Left ventricle myocardium inferior (tissue), 1 donor: Measurements from ENCODE around the gene HOXA13. TPM values are rescaled to one million over a fixed set of nuclear protein-coding genes. Genes with fewer than 3 reads are reported as not detected.

Experiments
- DNase-seq: peaks from one replicate; pipeline ENCODE4 v3.0.0-alpha.2; 2020
- H3K27ac ChIP-seq: fragments of 200-600 bp; replicated peaks from 2 replicates; pipeline ENCODE4 v1.8.0; 2021
- H3K27me3 ChIP-seq: fragments of 200-600 bp; 2 replicates; pipeline ENCODE4 v1.8.0; 2021; ENCODE audit warnings: low read depth
- H3K36me3 ChIP-seq: fragments of 200-600 bp; 2 replicates; pipeline ENCODE4 v1.8.0; 2021
- H3K4me1 ChIP-seq: fragments of 200-600 bp; 2 replicates; pipeline ENCODE4 v1.8.0; 2021
- H3K4me3 ChIP-seq: fragments of 200-600 bp; 2 replicates; pipeline ENCODE4 v1.8.0; 2021; ENCODE audit warnings: mild to moderate bottlenecking, moderate library complexity
- H3K9me3 ChIP-seq: fragments of 200-600 bp; replicated peaks from 2 replicates; pipeline ENCODE4 v1.8.0; 2021
- CTCF ChIP-seq: fragments of 200-600 bp; IDR thresholded peaks from 2 replicates; pipeline ENCODE4 v1.8.0; 2021; ENCODE audit warnings: antibody characterized with exemption, mild to moderate bottlenecking, borderline replicate concordance
- intact Hi-C: fragments of 100-400 bp; cut with micrococcal nuclease; formaldehyde crosslinking; loops from one replicate; pipeline ENCODE4 v1.11.0; 2022
- long read RNA-seq: library from polyadenylated mRNA; unstranded; transcript quantifications from one replicate; pipeline ENCODE4 v2.0.0, GENCODE V29; 2021
- total RNA-seq: library from RNA; stranded (reverse); fragmentation: NEBNext Ultra II Directional; extraction: Animal tissue kit (Norgen Biotek cat#: 25700); gene quantifications from one replicate; pipeline ENCODE4 v1.2.1, GENCODE V29; 2021
- donor health status: DM: no; HTN: yes; CAD: no; lungs with severe emphysema.

Gene HOXA13
- total RNA-seq: not detected
- long read RNA-seq: 0 reads

DNA sequence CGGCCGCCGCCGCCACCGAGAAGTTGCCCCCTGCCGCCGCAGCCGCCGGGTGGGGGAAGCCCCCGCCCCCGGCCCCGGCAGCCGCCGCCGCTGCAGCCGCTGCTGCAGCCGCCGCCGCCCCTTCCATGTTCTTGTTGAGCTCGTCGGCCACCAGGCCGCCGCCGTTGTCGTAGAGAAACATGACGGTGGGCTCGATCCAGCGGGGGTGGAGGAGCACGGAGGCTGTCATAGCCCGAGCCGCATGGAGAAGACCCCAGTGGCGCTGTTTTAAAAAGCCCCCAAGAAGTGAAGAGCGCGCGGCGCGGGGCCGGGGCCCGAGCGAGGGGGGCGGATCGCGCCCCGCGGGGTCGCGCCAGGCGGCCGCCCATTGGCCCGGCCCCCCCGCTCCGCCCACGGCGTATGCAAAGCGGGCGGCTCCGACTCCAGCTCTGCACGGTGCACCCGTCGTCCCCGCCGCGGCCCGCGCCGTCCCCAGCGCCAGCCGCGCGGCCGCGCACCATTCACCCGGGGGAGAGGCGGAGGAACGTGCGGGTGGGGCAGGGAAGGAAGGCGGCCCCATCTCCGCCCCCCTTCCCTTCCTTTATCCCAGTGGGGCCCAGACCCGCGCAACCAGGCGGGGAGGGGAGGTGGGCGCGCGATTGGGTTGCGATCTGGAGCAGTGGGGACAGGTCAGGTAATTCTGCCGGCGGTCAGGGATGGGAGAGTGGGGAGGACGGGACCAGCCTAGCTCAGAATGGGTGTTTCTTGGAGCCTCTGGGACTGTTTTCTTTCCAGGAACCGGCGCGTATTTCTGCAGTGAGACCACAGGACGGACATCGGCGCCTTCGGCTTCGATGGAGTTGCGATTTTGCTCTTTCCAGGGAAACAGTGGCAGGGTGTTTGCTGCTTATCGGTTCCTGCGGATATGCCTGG, at the start of gene HOXA13:
HOXA13 (minus strand) TSS at position 243 of the 912 bp plus-strand sequence; CDS start at position 229, 14 bp downstream.
- DNase-seq: no peak
- H3K4me1 ChIP-seq: peaks cover 38% of the 10 kb centered on the region
- no peak within 1 kb of the TSS for H3K27ac ChIP-seq
- no peak for TF ChIP-seq CTCF
- H3K36me3 ChIP-seq: no peaks in the 10 kb centered on the region
- H3K9me3 ChIP-seq: no peaks in the 10 kb centered on the region
- H3K4me3 ChIP-seq: peak within 1 kb of the TSS; percentile 51
- intact Hi-C loops: loop anchor here (5.0 kb wide), 1 partner anchor 877 kb away; no protein-coding TSS in a partner anchor
- peaks cover 99% of the 10 kb centered on the region for H3K27me3 ChIP-seq

- H3K27me3 ChIP-seq: peaks cover 100% of the 10 kb centered on the region
- no peak overlapping the region for H3K4me3 ChIP-seq
- peaks cover 31% of the 10 kb centered on the region for H3K4me1 ChIP-seq
- no peak for TF ChIP-seq CTCF
- no peak overlapping the region for H3K27ac ChIP-seq
- H3K9me3 ChIP-seq: no peaks in the 10 kb centered on the region
- H3K36me3 ChIP-seq: no peaks in the 10 kb centered on the region
- intact Hi-C loops: no loop called here
- no peak for DNase-seq
Observed at GRCh38 chr7:27248911-27249723, 49.2 kb upstream of the HOXA13 start.

DNA sequence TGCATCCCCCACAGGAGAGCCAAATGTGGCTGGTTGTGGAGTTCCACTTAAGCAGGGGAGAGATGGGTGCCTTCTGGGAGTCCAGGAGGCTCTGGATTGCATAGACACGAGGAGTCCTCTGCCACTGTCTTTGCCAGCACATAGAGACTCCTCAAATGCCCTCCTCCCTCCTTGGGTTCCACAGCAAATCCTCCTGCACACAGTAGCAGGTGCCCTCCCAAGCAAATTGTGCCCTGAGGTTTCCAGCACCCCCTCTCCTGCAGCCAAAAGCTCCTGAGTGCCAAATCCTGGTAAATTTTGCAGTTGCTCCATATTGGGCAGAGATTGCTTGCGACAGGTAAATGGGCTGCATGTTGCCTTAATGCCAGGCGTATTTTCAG, 48.5 kb upstream of the HOXA13 start:
- H3K9me3 ChIP-seq: no peaks in the 10 kb centered on the region
- intact Hi-C loops: no loop called here
- H3K27me3 ChIP-seq: peaks cover 100% of the 10 kb centered on the region
- no peak overlapping the region for H3K4me3 ChIP-seq
- no peaks in the 10 kb centered on the region for H3K36me3 ChIP-seq
- H3K4me1 ChIP-seq: peaks cover 38% of the 10 kb centered on the region
- no peak overlapping the region for H3K27ac ChIP-seq
- TF ChIP-seq CTCF: no peak
- no peak for DNase-seq

- Histone ChIP-seq H3K36me3 (no peaks in the 10 kb centered on the region), H3K27me3 (peaks cover 100% of the 10 kb centered on the region), H3K4me1 (peaks cover 44% of the 10 kb centered on the region), H3K27ac (no peak overlapping the region), H3K9me3 (no peaks in the 10 kb centered on the region), H3K4me3 (no peak overlapping the region)
- intact Hi-C loops: no loop called here
- DNase-seq: no peak
- TF ChIP-seq CTCF: no peak
Observed at GRCh38 chr7:27247452-27248426, 47.8 kb upstream of the HOXA13 start.

- Histone ChIP-seq H3K4me1 (peaks cover 47% of the 10 kb centered on the region), H3K36me3 (no peaks in the 10 kb centered on the region), H3K4me3 (no peak overlapping the region), H3K9me3 (no peaks in the 10 kb centered on the region), H3K27me3 (peaks cover 100% of the 10 kb centered on the region), H3K27ac (no peak overlapping the region)
- DNase-seq: no peak
- TF ChIP-seq CTCF: no peak
- intact Hi-C loops: no loop called here
Observed at GRCh38 chr7:27247000-27247399, 47.1 kb upstream of the HOXA13 start.
